ENCODE data around the gene THSD7A.

- TF ChIP-seq ZNF121 (CRISPR knock-in tag; IDR thresholded peaks at IDR 0.05) (no peak), JARID2 (CRISPR knock-in tag; IDR thresholded peaks at IDR 0.05; ENCODE audit: insufficient replicate concordance) (no peak), ZNF737 (CRISPR knock-in tag; IDR thresholded peaks at IDR 0.05; ENCODE audit: borderline replicate concordance) (no peak), YY1 (IDR thresholded peaks at IDR 0.05; ENCODE audit: insufficient read depth, insufficient replicate concordance, low read depth, low read length) (no peak)
These were observed 193.8 kb downstream of the THSD7A start for GRCh38 chr7:11638011-11638774.
